Astrocyte (in vitro differentiated cells and primary cell): Measurements from ENCODE around the gene IMPA2. TPM values are rescaled to one million over a fixed set of nuclear protein-coding genes. Genes with fewer than 3 reads are reported as not detected.

ENCODE experiments used
- DNase-seq: peaks from one replicate; pipeline ENCODE4 v3.0.0-alpha.2; 2010; ENCODE audit warnings: low read depth
- FAIRE-seq: peaks from 2 replicates; lab custom pipeline; 2011; peaks lifted over from hg19 to GRCh38; lab: Jason Lieb, UNC
- H2AFZ ChIP-seq: 2 replicates; pipeline ENCODE4 v1.6.0; 2012; ENCODE audit warnings: low read depth, low read length, inconsistent platforms
- H3K27ac ChIP-seq: 2 replicates; pipeline ENCODE4 v1.5.1; 2011; ENCODE audit warnings: low read depth, low read length, inconsistent platforms
- H3K27me3 ChIP-seq: 2 replicates; pipeline ENCODE4 v1.6.0; 2011; ENCODE audit warnings: low read length, inconsistent platforms; ENCODE audit not compliant: insufficient read depth
- H3K36me3 ChIP-seq: 2 replicates; pipeline ENCODE4 v1.5.1; 2011; ENCODE audit warnings: low read length, inconsistent platforms; ENCODE audit not compliant: insufficient read depth
- H3K4me1 ChIP-seq: 2 replicates; pipeline ENCODE4 v1.5.1; 2011; ENCODE audit warnings: low read length, inconsistent platforms; ENCODE audit not compliant: insufficient read depth
- H3K4me2 ChIP-seq: 2 replicates; pipeline ENCODE4 v1.6.0; 2012; ENCODE audit warnings: low read length, inconsistent platforms
- H3K4me3 ChIP-seq: 2 replicates; pipeline ENCODE4 v1.5.1; 2011; ENCODE audit warnings: low read depth, mild to moderate bottlenecking, low read length, inconsistent platforms; ENCODE audit not compliant: insufficient read depth
- H3K79me2 ChIP-seq: 2 replicates; pipeline ENCODE4 v1.6.0; 2012; ENCODE audit warnings: mild to moderate bottlenecking, low read length, inconsistent platforms; ENCODE audit not compliant: insufficient read depth
- H3K9ac ChIP-seq: 2 replicates; pipeline ENCODE4 v1.6.0; 2012; ENCODE audit warnings: mild to moderate bottlenecking, low read length, inconsistent platforms
- H3K9me3 ChIP-seq: 2 replicates; pipeline ENCODE4 v1.5.1; 2012; ENCODE audit warnings: low read depth, mild to moderate bottlenecking, low read length, inconsistent platforms; ENCODE audit not compliant: insufficient read depth
- H4K20me1 ChIP-seq: 2 replicates; pipeline ENCODE4 v1.6.0; 2012; ENCODE audit warnings: low read length, inconsistent platforms; ENCODE audit not compliant: insufficient read depth
- H3K27ac Mint-ChIP-seq: one replicate; pipeline ENCODE4 v1.8.0; 2021; ENCODE audit warnings: mild to moderate bottlenecking, mixed read lengths; ENCODE audit not compliant: unreplicated experiment
- H3K27me3 Mint-ChIP-seq: one replicate; pipeline ENCODE4 v1.8.0; 2021; ENCODE audit warnings: low read depth, mixed read lengths; ENCODE audit not compliant: unreplicated experiment
- H3K36me3 Mint-ChIP-seq: one replicate; pipeline ENCODE4 v1.8.0; 2021; ENCODE audit warnings: low read depth, mixed read lengths; ENCODE audit not compliant: unreplicated experiment
- H3K4me1 Mint-ChIP-seq: one replicate; pipeline ENCODE4 v1.8.0; 2021; ENCODE audit warnings: low read depth, mixed read lengths; ENCODE audit not compliant: unreplicated experiment
- H3K4me3 Mint-ChIP-seq: one replicate; pipeline ENCODE4 v1.8.0; 2021; ENCODE audit warnings: mild to moderate bottlenecking, moderate library complexity, mixed read lengths; ENCODE audit not compliant: unreplicated experiment
- H3K9me3 Mint-ChIP-seq: one replicate; pipeline ENCODE4 v1.8.0; 2021; ENCODE audit warnings: mild to moderate bottlenecking, mixed read lengths; ENCODE audit not compliant: unreplicated experiment
- CTCF ChIP-seq: IDR thresholded peaks from 2 replicates; pipeline ENCODE4 v1.5.1; 2011; ENCODE audit warnings: low read depth, mild to moderate bottlenecking, inconsistent platforms, low read length, moderate library complexity; ENCODE audit not compliant: insufficient read depth
- EZH2 ChIP-seq: IDR thresholded peaks from 2 replicates; pipeline ENCODE4 v1.6.1; 2012; ENCODE audit warnings: mild to moderate bottlenecking, low read length, inconsistent platforms; ENCODE audit not compliant: insufficient read depth
- total RNA-seq: library from RNA; stranded (reverse); gene quantifications from 2 replicates; pipeline ENCODE4 v1.2.1, GENCODE V29; 2021

IMPA2 gene
- total RNA-seq, 1 donor from 2014 or later = 4.8 TPM

DNA sequence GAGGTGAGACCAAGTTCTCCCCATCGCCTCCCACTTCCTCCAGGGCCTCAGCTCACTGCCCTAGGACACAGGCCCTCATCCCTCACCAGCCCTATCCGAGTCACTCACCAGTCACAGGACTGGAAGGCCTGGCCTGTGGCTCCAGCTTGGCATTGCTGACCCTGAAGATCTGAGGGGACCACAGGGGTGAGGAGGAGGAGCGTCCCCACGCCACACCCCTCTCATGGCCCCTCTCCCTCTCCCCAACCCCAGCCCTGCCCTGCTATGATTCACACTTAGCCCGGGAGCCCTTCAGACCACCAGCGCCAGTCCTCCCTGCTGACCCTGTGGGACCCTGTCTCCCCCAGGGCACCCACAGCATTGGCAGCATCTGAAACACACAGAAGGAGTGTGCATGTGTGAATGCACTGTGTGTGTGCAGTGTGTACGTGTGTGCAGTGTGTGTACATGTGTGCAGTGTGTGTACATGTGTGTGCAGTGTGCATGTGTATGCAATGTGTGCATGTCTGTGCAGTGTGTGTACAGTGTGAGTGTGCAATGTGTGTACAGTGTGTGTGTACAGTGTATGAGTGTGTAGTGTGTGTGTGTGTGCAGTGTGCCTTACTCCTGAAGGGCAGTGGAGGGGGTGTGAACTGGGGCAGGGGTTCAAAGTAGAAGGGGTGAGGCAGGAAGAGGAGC is 82.9 kb downstream of the IMPA2 start:
- Histone ChIP-seq H3K4me3 (no peak overlapping the region), H2AFZ (no peak overlapping the region), H3K27me3 (no peaks in the 10 kb centered on the region), H3K27ac (no peak overlapping the region), H3K79me2 (no peaks in the 10 kb centered on the region), H3K9me3 (no peaks in the 10 kb centered on the region), H3K4me2 (no peak overlapping the region), H3K9ac (no peak overlapping the region), H4K20me1 (no peaks in the 10 kb centered on the region), H3K4me1 (no peaks in the 10 kb centered on the region), H3K36me3 (no peaks in the 10 kb centered on the region)
- no peak overlapping the region for H3K27ac Mint-ChIP-seq
- peaks cover 3% of the 10 kb centered on the region for H3K36me3 Mint-ChIP-seq
- H3K27me3 Mint-ChIP-seq = peaks cover 13% of the 10 kb centered on the region
- DNase-seq = no peak
- no peaks in the 10 kb centered on the region for H3K9me3 Mint-ChIP-seq
- no peak for FAIRE-seq
- TF ChIP-seq CTCF (no peak), EZH2 (no peak)
- peaks cover 4% of the 10 kb centered on the region for H3K4me1 Mint-ChIP-seq
- no peak overlapping the region for H3K4me3 Mint-ChIP-seq

DNA sequence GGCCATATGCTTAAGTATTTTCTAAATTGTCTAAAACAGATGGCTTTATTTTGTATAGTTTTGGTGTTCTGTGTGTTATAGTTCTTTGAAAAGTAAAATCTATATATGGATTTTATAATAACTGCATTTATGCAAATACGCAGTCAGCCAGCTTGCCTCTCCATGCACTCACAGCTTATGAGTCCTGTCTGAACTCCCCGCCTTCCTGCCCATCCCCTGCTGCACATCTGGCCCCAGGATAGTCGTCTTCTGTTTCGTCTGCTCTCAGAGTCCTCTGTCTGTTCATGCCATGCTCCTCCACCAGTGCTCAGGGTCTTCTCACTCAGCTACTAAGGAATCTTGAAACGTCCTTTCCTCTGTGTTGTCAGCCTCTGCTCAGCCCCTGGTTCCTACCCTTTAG is 84.1 kb downstream of the IMPA2 start:
- no peaks in the 10 kb centered on the region for H3K9me3 ChIP-seq
- Mint-ChIP-seq H3K36me3 (peaks cover 3% of the 10 kb centered on the region), H3K27me3 (peaks cover 13% of the 10 kb centered on the region), H3K4me3 (no peak overlapping the region), H3K9me3 (no peaks in the 10 kb centered on the region), H3K4me1 (peaks cover 4% of the 10 kb centered on the region), H3K27ac (no peak overlapping the region)
- H3K27ac ChIP-seq = no peak overlapping the region
- TF ChIP-seq CTCF (no peak), EZH2 (no peak)
- H4K20me1 ChIP-seq = no peaks in the 10 kb centered on the region
- no peak overlapping the region for H2AFZ ChIP-seq
- no peaks in the 10 kb centered on the region for H3K36me3 ChIP-seq
- H3K79me2 ChIP-seq = no peaks in the 10 kb centered on the region
- DNase-seq (no peak), FAIRE-seq (no peak)
- H3K27me3 ChIP-seq = no peaks in the 10 kb centered on the region
- no peak overlapping the region for H3K4me3 ChIP-seq
- no peak overlapping the region for H3K4me2 ChIP-seq
- no peak overlapping the region for H3K9ac ChIP-seq
- H3K4me1 ChIP-seq = no peaks in the 10 kb centered on the region

DNA sequence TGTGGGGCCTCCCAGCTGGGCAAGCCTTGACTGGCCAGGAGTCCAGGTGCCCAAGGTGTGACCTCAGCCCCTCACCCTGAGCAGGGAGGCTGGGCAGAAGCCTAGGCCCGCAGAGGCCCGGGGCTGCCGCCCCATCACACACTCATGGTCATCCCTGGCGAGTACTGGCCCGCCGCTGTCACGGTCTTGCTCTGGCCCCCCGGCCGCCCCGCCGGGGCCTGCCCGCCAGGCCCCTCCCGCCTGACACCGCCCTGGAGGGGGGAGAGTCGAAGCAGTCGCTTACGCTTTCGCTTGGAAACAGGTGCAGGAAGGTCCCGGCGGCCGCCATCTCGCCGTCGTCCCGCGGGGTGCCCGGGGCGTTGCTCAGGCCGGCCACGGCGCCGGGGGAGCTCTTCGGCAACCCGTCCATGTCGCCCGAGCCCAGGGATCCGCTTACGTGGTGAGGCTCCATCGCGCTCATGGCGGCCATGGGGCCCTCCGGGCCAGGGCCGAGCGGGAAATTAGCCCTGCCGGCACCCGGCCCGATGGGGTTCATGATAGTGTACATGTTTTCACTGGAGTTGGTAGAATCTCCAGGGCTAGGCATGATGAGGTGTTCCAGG is 85.7 kb downstream of the IMPA2 start:
- no peak for FAIRE-seq
- peaks cover 13% of the 10 kb centered on the region for H3K27me3 Mint-ChIP-seq
- H3K27ac Mint-ChIP-seq = no peak overlapping the region
- peaks cover 3% of the 10 kb centered on the region for H3K36me3 Mint-ChIP-seq
- Histone ChIP-seq H3K27me3 (no peaks in the 10 kb centered on the region), H4K20me1 (no peaks in the 10 kb centered on the region), H3K4me2 (no peak overlapping the region), H3K9me3 (no peaks in the 10 kb centered on the region), H3K27ac (no peak overlapping the region), H3K4me1 (no peaks in the 10 kb centered on the region), H3K9ac (no peak overlapping the region), H3K79me2 (no peaks in the 10 kb centered on the region), H3K36me3 (no peaks in the 10 kb centered on the region), H2AFZ (no peak overlapping the region), H3K4me3 (no peak overlapping the region)
- H3K9me3 Mint-ChIP-seq = no peaks in the 10 kb centered on the region
- DNase-seq = no peak
- TF ChIP-seq EZH2 (no peak), CTCF (no peak)
- no peak overlapping the region for H3K4me3 Mint-ChIP-seq
- peaks cover 4% of the 10 kb centered on the region for H3K4me1 Mint-ChIP-seq
